ENCODE results near the gene AJM1.

Gene AJM1

GRCh38 chr9:136844761-136845464, 2.6 kb downstream of the AJM1 start:
- no peak for DNase-seq (ENCODE audit: low read depth in 2 of 2)

GRCh38 chr9:136845465-136846260, 3.4 kb downstream of the AJM1 start:
- DNase-seq (ENCODE audit: low read depth in 2 of 2): no peak

GRCh38 chr9:136846376-136847087, 4.3 kb downstream of the AJM1 start:
- DNase-seq (ENCODE audit: low read depth in 2 of 2): no peak

- DNase-seq (ENCODE audit: low read depth in 2 of 2): no peak
These were observed 5.0 kb downstream of the AJM1 start for GRCh38 chr9:136847088-136847825.

GRCh38 chr9:136847826-136848392, 5.6 kb downstream of the AJM1 start:
- DNase-seq (ENCODE audit: low read depth in 2 of 2): peak in 1 of 2 donors; percentile 62

GRCh38 chr9:136848393-136849037, 6.2 kb downstream of the AJM1 start:
- DNase-seq (ENCODE audit: low read depth in 2 of 2): no peak

GRCh38 chr9:136849038-136849959, 7.0 kb downstream of the AJM1 start, which contains the start of gene PHPT1:
PHPT1 (plus strand) TSS chr9:136849409; CDS start chr9:136849431, 22 bp downstream.
- peak; percentile 89 to 90 for DNase-seq (ENCODE audit: low read depth in 2 of 2)

GRCh38 chr9:136849960-136850865, 7.9 kb downstream of the AJM1 start:
- DNase-seq (ENCODE audit: low read depth in 2 of 2): no peak

GRCh38 chr9:136850866-136851775, 8.8 kb downstream of the AJM1 start:
- no peak for DNase-seq (ENCODE audit: low read depth in 2 of 2)

GRCh38 chr9:136851941-136852663, 9.8 kb downstream of the AJM1 start, which contains the start of gene MAMDC4:
MAMDC4 (plus strand) TSS chr9:136852346; CDS start chr9:136852417, 71 bp downstream.
- no peak for DNase-seq (ENCODE audit: low read depth in 2 of 2)

GRCh38 chr9:136852664-136853595, 10.7 kb downstream of the AJM1 start:
- DNase-seq (ENCODE audit: low read depth in 2 of 2): no peak

GRCh38 chr9:136853596-136854112, 11.4 kb downstream of the AJM1 start:
- no peak for DNase-seq (ENCODE audit: low read depth in 2 of 2)

GRCh38 chr9:136854113-136854841, 12.0 kb downstream of the AJM1 start:
- no peak for DNase-seq (ENCODE audit: low read depth in 2 of 2)

GRCh38 chr9:136854842-136855460, 12.7 kb downstream of the AJM1 start:
- DNase-seq (ENCODE audit: low read depth in 2 of 2): no peak

Measured in stimulated activated CD4-positive, alpha-beta T cell treated with anti-CD3 and anti-CD28 coated beads, Interleukin-1b, Interleukin-23, amount 100 ng/mL, for 1 hour (primary cell).